Activated CD4-positive, alpha-beta T cell treated with anti-CD3 and anti-CD28 coated beads, Interleukin-2, amount 10 ng/mL, durations not matched to agents 7 days and 5 days (primary cell): Measurements from ENCODE around the gene DBET. TPM values are rescaled to one million over a fixed set of nuclear protein-coding genes. Genes with fewer than 3 reads are reported as not detected.
"Not testable (repeated sequence)": the region's sequence is repeated elsewhere in the genome, so short reads cannot be mapped to it uniquely, and the experiment has no call there.

ENCODE experiments used
- CTCF ChIA-PET: fragments of 350-600 bp; sonication (Branson Sonifier 250); formaldehyde crosslinking; loops from one replicate; lab custom pipeline; 2021; ENCODE audit warnings: antibody characterized with exemption; lab: Charles Lee
- POLR2A ChIA-PET: fragments of 350-600 bp; sonication (Branson Sonifier 250); formaldehyde crosslinking; loops from one replicate; lab custom pipeline; 2021; ENCODE audit warnings: antibody characterized with exemption; lab: Charles Lee
- DNase-seq: peaks from one replicate; pipeline ENCODE4 v3.0.0-alpha.2; 2020
- H3K27ac Mint-ChIP-seq: one replicate; pipeline ENCODE4 v1.8.0; 2021; ENCODE audit warnings: mild to moderate bottlenecking, moderate library complexity, mixed read lengths
- H3K27me3 Mint-ChIP-seq: one replicate; pipeline ENCODE4 v1.8.0; 2021; ENCODE audit warnings: mixed read lengths
- H3K36me3 Mint-ChIP-seq: one replicate; pipeline ENCODE4 v1.8.0; 2021; ENCODE audit warnings: low read depth, mixed read lengths
- H3K4me1 Mint-ChIP-seq: one replicate; pipeline ENCODE4 v1.8.0; 2021; ENCODE audit warnings: mixed read lengths
- H3K4me3 Mint-ChIP-seq: one replicate; pipeline ENCODE4 v1.8.0; 2021; ENCODE audit warnings: mild to moderate bottlenecking, moderate library complexity, mixed read lengths
- H3K9me3 Mint-ChIP-seq: one replicate; pipeline ENCODE4 v1.8.0; 2021; ENCODE audit warnings: mixed read lengths
- total RNA-seq, 2 experiments: library from RNA; stranded (reverse); gene quantifications; one replicate each; pipeline ENCODE4 v1.2.3, GENCODE V29; 2021

The DBET gene
- total RNA-seq, 2 experiments from 2014 or later: not detected

DNA sequence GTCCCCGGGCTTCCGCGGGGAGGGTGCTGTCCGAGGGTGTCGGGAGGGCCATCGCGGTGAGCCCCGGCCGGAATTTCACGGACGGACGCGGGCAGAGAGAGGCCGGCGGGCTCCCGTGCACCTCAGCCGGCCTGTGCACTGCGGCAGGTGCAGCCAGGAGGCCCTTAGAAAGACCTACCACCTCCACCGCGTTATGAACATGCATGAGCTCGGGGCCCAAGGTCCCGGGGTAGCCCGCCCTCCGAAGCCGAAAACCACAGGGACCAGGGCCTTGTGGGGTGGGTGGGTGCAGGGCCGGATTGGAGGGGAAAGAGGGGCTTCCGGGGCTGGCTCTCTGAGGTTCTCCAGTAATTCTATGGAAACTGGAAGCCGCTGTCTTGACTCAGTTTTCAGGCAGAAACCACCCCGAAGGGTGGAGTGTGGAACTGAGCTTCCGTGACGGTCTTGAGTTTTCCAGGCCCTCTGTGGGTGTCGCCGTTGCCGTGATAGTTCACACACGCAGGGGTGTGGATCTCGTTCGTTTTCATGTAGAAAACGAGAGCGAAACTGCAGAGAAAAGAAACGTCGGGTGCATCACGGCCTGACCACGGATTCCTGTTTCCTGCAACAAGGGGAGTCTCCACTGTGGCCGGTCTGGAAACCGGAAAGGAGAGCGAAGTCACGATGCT, 41.6 kb upstream of the DBET start:
- H3K9me3 Mint-ChIP-seq, CTCF ChIA-PET, DNase-seq, H3K36me3 Mint-ChIP-seq, POLR2A ChIA-PET: not testable (repeated sequence)
- Mint-ChIP-seq H3K27me3 (peaks cover 38% of the 10 kb centered on the region), H3K27ac (peak overlapping the region; percentile 69), H3K4me1 (peaks cover 19% of the 10 kb centered on the region), H3K4me3 (peak overlapping the region; percentile 51)

DNA sequence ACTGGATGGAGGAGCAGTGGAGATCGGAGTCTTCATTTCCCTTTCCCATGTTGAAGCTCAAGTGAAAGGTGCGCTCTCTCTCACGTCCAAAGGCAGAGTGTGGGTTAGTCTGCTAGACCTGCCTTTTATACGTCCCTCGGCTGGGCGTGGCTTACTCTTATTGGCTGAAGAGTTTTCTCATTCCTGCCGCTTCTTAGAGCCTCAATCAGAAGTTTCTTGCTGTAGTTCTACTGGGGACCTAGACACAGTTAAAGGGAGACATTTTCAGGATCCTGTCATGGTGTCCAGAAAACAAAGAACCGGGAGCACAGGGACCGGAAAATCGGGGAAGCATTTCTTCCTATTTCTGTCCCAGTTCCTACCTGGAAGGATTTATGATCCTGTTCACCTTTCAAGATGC, 37.1 kb upstream of the DBET start, which contains the start of gene FRG2:
Gene FRG2, minus strand, starts transcription at position 101 of the 400 bp plus-strand sequence. Its CDS starts 52 bp downstream, at position 49.
- POLR2A ChIA-PET, CTCF ChIA-PET, H3K27ac Mint-ChIP-seq, H3K27me3 Mint-ChIP-seq, H3K4me3 Mint-ChIP-seq, H3K36me3 Mint-ChIP-seq, H3K4me1 Mint-ChIP-seq, DNase-seq, H3K9me3 Mint-ChIP-seq: not testable (repeated sequence)

DNA sequence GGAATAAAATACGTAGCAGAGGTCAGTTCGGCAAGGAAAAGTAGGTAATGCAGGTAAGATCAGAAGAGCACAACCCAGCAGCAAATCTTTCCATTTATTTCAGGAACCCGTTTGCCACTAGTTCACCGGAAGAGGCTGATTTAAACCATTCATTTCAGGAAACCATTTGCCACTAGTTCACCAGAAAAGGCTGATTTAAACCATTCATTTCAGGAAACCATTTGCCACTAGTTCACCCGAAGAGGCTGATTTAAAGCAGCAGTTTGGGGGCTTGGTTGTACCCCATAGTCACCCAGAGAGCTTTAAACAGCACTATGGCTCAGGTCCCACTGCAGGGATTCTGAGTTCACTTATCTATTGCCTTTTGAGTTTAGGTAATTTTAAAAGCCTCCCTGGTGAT, 33.0 kb upstream of the DBET start:
- POLR2A ChIA-PET, H3K4me3 Mint-ChIP-seq, DNase-seq, H3K36me3 Mint-ChIP-seq, H3K4me1 Mint-ChIP-seq, H3K27ac Mint-ChIP-seq, H3K9me3 Mint-ChIP-seq, CTCF ChIA-PET: not testable (repeated sequence)
- peaks cover 14% of the 10 kb centered on the region for H3K27me3 Mint-ChIP-seq

DNA sequence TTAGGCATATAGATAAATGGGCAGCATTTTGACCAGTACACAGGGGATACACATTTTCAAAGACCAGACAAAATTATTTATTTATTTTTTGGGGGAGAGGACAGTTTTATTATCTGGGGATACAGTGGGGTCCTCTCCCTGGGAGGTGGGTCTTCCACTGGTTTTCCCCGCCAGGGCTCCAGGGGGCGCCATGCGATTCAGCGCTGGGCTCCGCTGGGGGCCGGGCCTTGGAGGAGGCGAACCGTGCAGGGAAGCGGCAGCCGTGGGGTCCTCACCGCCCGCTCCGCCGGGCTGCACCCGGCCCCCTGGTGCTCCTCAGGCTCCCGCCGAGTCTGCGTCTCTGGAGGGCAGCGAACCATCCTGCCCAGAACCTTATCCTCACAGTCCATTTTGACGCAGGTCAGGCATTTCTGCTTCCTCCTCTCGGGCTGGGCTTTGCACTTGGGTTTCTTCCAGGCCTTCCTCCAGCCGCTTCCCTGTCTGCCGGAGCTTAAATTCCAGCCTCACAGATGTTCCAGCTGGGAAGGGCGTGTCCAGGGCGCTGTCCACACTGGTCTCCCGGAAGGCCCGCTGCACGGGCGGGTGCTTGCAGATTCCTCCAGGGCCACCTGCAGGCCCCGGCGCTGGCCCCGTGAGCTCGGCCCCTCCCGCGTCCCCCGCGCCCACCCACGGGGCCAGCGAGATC, 26.5 kb upstream of the DBET start:
- POLR2A ChIA-PET: not testable (repeated sequence)

DNA sequence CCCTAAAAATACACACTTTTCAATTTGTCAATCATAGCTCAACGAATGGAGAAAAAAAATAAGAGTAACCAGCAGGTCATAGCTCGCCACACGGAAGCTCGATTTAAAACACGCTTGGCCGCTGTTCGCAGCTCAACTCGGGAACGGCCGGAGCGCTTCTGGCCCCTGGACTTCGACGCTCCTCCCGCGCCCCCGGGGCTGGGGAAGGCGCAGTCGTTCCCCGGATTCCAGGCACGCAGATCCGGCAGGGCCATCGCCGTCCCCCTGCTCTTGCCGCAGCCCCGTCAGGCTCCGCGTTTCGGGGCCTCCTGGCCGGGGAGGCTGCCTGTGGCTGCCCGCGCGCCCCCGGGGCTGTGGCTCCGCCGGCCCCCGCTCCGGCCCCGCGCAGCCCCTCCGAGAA, 23.4 kb upstream of the DBET start:
- H3K4me1 Mint-ChIP-seq, H3K27ac Mint-ChIP-seq, H3K36me3 Mint-ChIP-seq, CTCF ChIA-PET, H3K27me3 Mint-ChIP-seq, H3K9me3 Mint-ChIP-seq, DNase-seq, H3K4me3 Mint-ChIP-seq, POLR2A ChIA-PET: not testable (repeated sequence)

More for the DNA sequence above, 26.5 kb upstream of the DBET start:
- H3K27ac Mint-ChIP-seq, H3K9me3 Mint-ChIP-seq, H3K4me1 Mint-ChIP-seq, CTCF ChIA-PET, H3K36me3 Mint-ChIP-seq, DNase-seq: not testable (repeated sequence)
- H3K27me3 Mint-ChIP-seq: peaks cover 16% of the 10 kb centered on the region
- peak overlapping the region; percentile 16 for H3K4me3 Mint-ChIP-seq

DNA sequence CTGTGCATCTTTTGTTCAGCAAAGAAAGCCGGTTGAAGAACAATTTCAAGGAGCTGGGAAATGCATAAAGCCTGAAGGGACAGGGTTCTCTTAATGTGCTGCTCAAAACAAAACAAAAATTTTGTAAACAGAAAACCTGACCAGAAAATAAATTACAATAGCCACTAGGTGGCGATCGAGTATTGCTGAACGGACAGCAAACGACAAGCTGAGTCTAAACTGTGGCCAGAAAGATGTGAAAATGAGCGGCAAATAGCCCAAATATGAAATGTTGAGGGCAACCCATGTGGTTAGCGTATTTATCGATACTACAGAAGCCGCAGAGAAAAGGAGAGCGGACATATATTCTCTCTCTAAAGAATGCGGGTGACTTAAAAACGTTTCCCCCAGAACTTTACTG, 16.7 kb upstream of the DBET start:
- H3K4me1 Mint-ChIP-seq, H3K4me3 Mint-ChIP-seq, H3K27ac Mint-ChIP-seq, H3K36me3 Mint-ChIP-seq, H3K27me3 Mint-ChIP-seq, DNase-seq, CTCF ChIA-PET, H3K9me3 Mint-ChIP-seq, POLR2A ChIA-PET: not testable (repeated sequence)

DNA sequence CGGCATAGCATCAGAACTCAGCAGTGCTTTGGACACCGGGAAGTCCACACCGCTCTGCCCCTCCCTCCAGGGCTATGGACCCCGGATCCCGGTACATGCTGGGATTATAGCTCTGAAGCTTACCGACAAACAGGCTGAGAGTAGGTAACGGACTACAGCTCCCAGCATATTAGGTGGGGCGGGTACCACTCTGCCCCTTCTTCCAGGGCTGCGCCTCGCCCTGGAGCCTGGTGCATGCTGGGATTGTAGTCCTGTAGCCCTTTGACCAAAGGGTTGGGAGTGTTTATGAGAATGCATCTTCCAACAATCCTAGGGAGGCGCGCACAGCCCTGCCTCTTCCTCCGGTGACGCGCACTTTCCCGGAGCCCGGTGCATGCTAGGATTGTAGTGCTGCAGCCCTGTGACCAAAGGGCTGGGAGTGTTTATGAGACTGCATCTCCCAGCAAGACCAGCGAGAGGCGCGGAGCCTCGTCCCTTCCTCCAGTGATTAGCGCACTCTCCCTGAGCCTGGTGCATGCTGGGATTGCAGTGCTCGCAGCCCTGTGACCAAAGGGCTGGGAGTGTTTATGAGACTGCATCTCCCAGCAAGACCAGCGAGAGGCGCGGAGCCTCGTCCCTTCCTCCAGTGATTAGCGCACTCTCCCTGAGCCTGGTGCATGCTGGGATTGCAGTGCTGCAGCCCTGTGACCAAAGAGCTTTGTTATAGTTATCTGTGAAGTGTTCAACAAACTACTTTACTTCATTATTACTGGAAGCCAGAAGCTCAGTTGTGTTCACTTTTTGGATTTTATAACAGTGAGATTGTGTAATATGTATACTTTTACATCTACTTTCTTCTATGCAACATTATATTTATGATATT, 14.7 kb upstream of the DBET start:
- H3K36me3 Mint-ChIP-seq, H3K4me3 Mint-ChIP-seq, H3K27ac Mint-ChIP-seq, POLR2A ChIA-PET, H3K4me1 Mint-ChIP-seq, CTCF ChIA-PET, H3K9me3 Mint-ChIP-seq, DNase-seq, H3K27me3 Mint-ChIP-seq: not testable (repeated sequence)

DNA sequence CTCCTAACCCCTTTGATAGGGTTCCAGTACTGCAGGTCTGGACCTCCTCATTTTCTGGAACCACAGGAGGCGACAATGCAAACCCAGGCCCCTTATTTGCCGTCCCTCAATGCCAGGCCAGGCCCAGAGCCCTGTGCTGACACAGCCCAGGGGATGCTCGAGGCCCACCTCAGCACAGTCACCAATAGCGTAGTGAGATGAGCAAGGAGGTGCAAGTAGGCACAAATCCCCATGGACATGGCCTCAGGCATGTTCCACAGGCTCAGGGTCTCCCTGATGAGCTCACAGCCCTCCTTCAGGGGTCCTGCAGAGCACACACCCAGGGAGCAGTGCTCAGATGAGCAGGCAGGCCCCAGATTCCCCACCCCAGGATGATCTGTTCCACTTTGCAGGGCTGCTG, 5.3 kb upstream of the DBET start:
- H3K9me3 Mint-ChIP-seq, H3K27ac Mint-ChIP-seq, POLR2A ChIA-PET, H3K36me3 Mint-ChIP-seq, H3K4me3 Mint-ChIP-seq, DNase-seq, H3K4me1 Mint-ChIP-seq, H3K27me3 Mint-ChIP-seq, CTCF ChIA-PET: not testable (repeated sequence)

DNA sequence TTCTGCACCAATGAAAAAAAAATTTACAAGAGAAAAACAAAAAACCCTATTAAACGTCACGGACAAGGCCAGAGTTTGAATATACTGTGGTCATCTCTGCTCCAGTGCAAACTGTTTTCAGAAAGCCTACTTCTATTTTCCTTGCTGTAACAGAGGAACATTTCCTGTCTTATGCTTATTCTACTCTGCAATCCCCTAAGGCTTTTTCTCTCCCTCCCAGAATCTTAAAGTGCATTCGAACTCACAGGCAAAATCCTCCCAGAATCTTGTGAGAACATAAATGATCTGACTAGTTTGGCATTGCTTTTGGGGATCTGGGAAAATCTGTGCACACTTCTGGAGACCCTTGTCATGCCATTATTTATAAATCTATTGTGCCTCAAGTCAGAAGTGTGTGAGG, 503 bp downstream of the DBET start:
- H3K4me3 Mint-ChIP-seq, H3K27me3 Mint-ChIP-seq, POLR2A ChIA-PET, H3K9me3 Mint-ChIP-seq, H3K4me1 Mint-ChIP-seq, H3K36me3 Mint-ChIP-seq, H3K27ac Mint-ChIP-seq, DNase-seq, CTCF ChIA-PET: not testable (repeated sequence)

DNA sequence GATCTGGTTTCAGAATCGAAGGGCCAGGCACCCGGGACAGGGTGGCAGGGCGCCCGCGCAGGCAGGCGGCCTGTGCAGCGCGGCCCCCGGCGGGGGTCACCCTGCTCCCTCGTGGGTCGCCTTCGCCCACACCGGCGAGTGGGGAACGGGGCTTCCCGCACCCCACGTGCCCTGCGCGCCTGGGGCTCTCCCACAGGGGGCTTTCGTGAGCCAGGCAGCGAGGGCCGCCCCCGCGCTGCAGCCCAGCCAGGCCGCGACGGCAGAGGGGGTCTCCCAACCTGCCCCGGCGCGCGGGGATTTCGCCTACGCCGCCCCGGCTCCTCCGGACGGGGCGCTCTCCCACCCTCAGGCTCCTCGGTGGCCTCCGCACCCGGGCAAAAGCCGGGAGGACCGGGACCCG, 4.0 kb downstream of the DBET start:
- H3K9me3 Mint-ChIP-seq, H3K27ac Mint-ChIP-seq, CTCF ChIA-PET, H3K4me3 Mint-ChIP-seq, H3K27me3 Mint-ChIP-seq, POLR2A ChIA-PET, DNase-seq, H3K4me1 Mint-ChIP-seq, H3K36me3 Mint-ChIP-seq: not testable (repeated sequence)

DNA sequence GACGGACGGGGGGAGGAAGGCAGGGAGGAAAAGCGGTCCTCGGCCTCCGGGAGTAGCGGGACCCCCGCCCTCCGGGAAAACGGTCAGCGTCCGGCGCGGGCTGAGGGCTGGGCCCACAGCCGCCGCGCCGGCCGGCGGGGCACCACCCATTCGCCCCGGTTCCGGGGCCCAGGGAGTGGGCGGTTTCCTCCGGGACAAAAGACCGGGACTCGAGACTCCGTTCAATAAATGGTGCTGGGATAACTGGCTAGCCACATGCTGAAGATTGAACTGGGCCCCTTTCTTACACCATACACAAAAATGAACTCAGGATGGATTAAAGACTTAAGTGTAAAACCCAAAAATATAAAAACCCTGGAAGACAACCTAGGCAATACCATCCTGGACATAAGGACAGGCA, 28.8 kb downstream of the DBET start:
- H3K27me3 Mint-ChIP-seq, H3K9me3 Mint-ChIP-seq: not testable (repeated sequence)

DNA sequence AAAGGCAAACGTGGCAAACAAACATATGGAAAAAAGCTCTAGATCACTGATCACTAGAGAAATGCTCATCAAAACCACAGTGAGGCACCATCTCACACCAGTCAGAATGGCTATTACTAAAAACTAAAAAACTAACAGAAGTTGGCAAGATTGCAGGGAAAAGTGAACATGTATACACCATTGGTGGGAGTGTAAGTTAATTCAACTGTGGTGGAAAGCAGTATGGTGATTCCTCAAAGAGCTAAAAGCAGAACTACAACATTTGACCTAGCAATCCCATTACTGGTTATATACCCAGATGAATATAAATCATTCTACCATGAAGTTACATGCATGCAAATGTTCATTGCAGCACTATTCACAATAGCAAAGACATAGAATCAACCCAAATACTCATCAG, 29.7 kb downstream of the DBET start:
- H3K4me3 Mint-ChIP-seq, CTCF ChIA-PET, H3K4me1 Mint-ChIP-seq, POLR2A ChIA-PET, H3K27ac Mint-ChIP-seq, DNase-seq, H3K9me3 Mint-ChIP-seq, H3K36me3 Mint-ChIP-seq, H3K27me3 Mint-ChIP-seq: not testable (repeated sequence)

More for the DNA sequence above, 28.8 kb downstream of the DBET start:
- POLR2A ChIA-PET, H3K27ac Mint-ChIP-seq, CTCF ChIA-PET, H3K4me3 Mint-ChIP-seq, H3K4me1 Mint-ChIP-seq, DNase-seq, H3K36me3 Mint-ChIP-seq: not testable (repeated sequence)

DNA sequence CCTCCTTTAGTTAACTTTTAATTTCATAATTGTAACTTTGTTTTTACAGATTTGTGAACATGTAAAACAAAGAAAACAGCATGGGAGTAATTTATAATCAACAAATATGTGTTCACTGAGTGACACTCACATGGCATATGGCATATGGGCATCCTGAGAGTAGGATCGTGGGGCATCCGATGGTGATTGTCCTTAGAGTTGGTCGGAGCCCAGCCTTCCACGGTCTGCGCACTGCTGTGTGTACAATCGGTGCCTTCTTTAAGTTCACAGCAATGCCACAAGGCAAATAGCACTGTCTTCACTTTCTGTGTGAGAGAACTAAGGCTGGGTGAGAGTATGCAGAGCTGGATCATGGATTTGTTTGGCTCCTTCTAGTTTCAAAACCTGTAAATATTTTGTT, 31.0 kb downstream of the DBET start:
- H3K36me3 Mint-ChIP-seq, CTCF ChIA-PET: not testable (repeated sequence)

More for the DNA sequence above, 31.0 kb downstream of the DBET start:
- H3K4me3 Mint-ChIP-seq, DNase-seq, H3K27ac Mint-ChIP-seq, POLR2A ChIA-PET, H3K9me3 Mint-ChIP-seq, H3K27me3 Mint-ChIP-seq, H3K4me1 Mint-ChIP-seq: not testable (repeated sequence)
